A549 (cell line): ENCODE measurements around the gene PAPPA. TPM values are rescaled to one million over a fixed set of nuclear protein-coding genes. Genes with fewer than 3 reads are reported as not detected.
A peak's percentile ranks its signal among the peaks of the same experiment; 100 is the strongest.

ENCODE experiments used
- ATAC-seq, 2 experiments: fragments of 200-7000 bp in 1 of 2; fragments of >200 bp in 1 of 2; cut with Nextera tagmentation in 1 of 2; cut with Tn5 transposase in 1 of 2; 3 replicates each; pipeline versions ENCODE4 v1.8.0 to v1.9.1; 2018 to 2020; ENCODE audit warnings: mild to moderate bottlenecking in 1 of 2, moderate library complexity in 1 of 2
- CTCF ChIA-PET: fragments of 300-600 bp; sonication (Branson Sonifier 250); formaldehyde crosslinking; extraction: SDS; loops from one replicate; lab custom pipeline; 2021; ENCODE audit warnings: antibody characterized with exemption, inconsistent platforms; lab: Yijun Ruan, JAX
- POLR2A ChIA-PET: fragments of 350-600 bp; formaldehyde crosslinking; extraction: SDS; loops from one replicate; lab custom pipeline; 2021; ENCODE audit warnings: antibody characterized with exemption, inconsistent platforms; lab: Yijun Ruan, JAX
- DNase-seq, 2 experiments: peaks; one replicate each; pipeline versions ENCODE4 v3.0.0 to v3.0.0-alpha.2; 2011 to 2016; ENCODE audit warnings: low read depth in 1 of 2, low spot score in 1 of 2
- FAIRE-seq: peaks from 2 replicates; lab custom pipeline; 2011; peaks lifted over from hg19 to GRCh38; lab: Jason Lieb, UNC
- H3K27ac ChIP-seq, 2 experiments: fragments of >200 bp; sonication (Bioruptor Twin); formaldehyde crosslinking; 3 replicates each; pipeline ENCODE4 v1.5.1; 2016 to 2017
- H3K4me1 ChIP-seq: fragments of >200 bp; sonication (Bioruptor Twin); formaldehyde crosslinking; 3 replicates; pipeline ENCODE4 v1.6.1; 2016
- H3K4me2 ChIP-seq: fragments of >200 bp; sonication (Bioruptor Twin); formaldehyde crosslinking; 3 replicates; pipeline ENCODE4 v1.6.1; 2016
- H3K4me3 ChIP-seq: fragments of >200 bp; sonication (Bioruptor Twin); formaldehyde crosslinking; 3 replicates; pipeline ENCODE4 v1.5.1; 2016
- H3K9me3 ChIP-seq: fragments of >200 bp; sonication (Bioruptor Twin); formaldehyde crosslinking; 3 replicates; pipeline ENCODE4 v1.6.1; 2016
- BCL3 ChIP-seq: fragments of >200 bp; sonication (Bioruptor Twin); formaldehyde crosslinking; IDR thresholded peaks from 3 replicates; pipeline ENCODE4 v1.6.1; 2016
- CBX8 ChIP-seq: fragments of 200-600 bp; sonication (generic); IDR thresholded peaks from 2 replicates; pipeline ENCODE4 v1.6.1; 2016
- CHD4 ChIP-seq: fragments of 200-600 bp; sonication (generic); IDR thresholded peaks from 2 replicates; pipeline ENCODE4 v1.6.1; 2016; ENCODE audit warnings: antibody characterized with exemption, mild to moderate bottlenecking, borderline replicate concordance
- E2F6 ChIP-seq: IDR thresholded peaks from 2 replicates; pipeline ENCODE4 v1.6.1; 2012; ENCODE audit warnings: low read depth, borderline replicate concordance
- EHF ChIP-seq: fragments of 250-450 bp; sonication (Bioruptor Pico); IDR thresholded peaks from 2 replicates; pipeline ENCODE4 v1.5.0; 2020; ENCODE audit warnings: mild to moderate bottlenecking
- FOSL2 ChIP-seq, 2 experiments: fragments of 450-650 bp in 1 of 2; fragments of >200 bp in 1 of 2; sonication (Bioruptor Twin) in 1 of 2; formaldehyde crosslinking; IDR thresholded peaks; 2 replicates each; pipeline versions ENCODE4 v1.5.0 to v1.6.1; 2016 to 2020; ENCODE audit warnings: mild to moderate bottlenecking in 1 of 2, moderate library complexity in 1 of 2
- HMGXB4 ChIP-seq: fragments of 250-450 bp; sonication (Bioruptor Pico); IDR thresholded peaks from 2 replicates; pipeline ENCODE4 v1.5.0; 2021; ENCODE audit warnings: mild to moderate bottlenecking, moderate library complexity, borderline replicate concordance
- JUNB ChIP-seq: fragments of >200 bp; sonication (Bioruptor Twin); formaldehyde crosslinking; IDR thresholded peaks from 2 replicates; pipeline ENCODE4 v1.6.1; 2016
- KDM5A ChIP-seq: fragments of 200-600 bp; sonication (generic); IDR thresholded peaks from 2 replicates; pipeline ENCODE4 v1.6.1; 2016; ENCODE audit warnings: antibody characterized with exemption, mild to moderate bottlenecking
- MAFK ChIP-seq: fragments of 450-650 bp; IDR thresholded peaks from 2 replicates; pipeline ENCODE4 v1.6.1; 2014; ENCODE audit not compliant: partially characterized antibody
- MAZ ChIP-seq: fragments of 150-350 bp; IDR thresholded peaks from 2 replicates; pipeline ENCODE4 v1.6.1; 2014; ENCODE audit warnings: antibody characterized with exemption, low read depth, low read length, borderline replicate concordance
- NFE2L2 ChIP-seq: fragments of 150-350 bp; conservative IDR thresholded peaks from 2 replicates; pipeline ENCODE4 v1.6.1; 2014; ENCODE audit warnings: low read length
- NPAS2 ChIP-seq: fragments of 250-450 bp; sonication (Bioruptor Pico); IDR thresholded peaks from 2 replicates; pipeline ENCODE4 v1.8.0; 2022; ENCODE audit warnings: mild to moderate bottlenecking, moderate library complexity, borderline replicate concordance
- RARB ChIP-seq: fragments of 250-450 bp; sonication (Bioruptor Pico); IDR thresholded peaks from 2 replicates; pipeline ENCODE4 v1.8.0; 2021; ENCODE audit warnings: mild to moderate bottlenecking, moderate library complexity
- SREBF2 ChIP-seq: fragments of 450-650 bp; IDR thresholded peaks from 2 replicates; pipeline ENCODE4 v1.6.1; 2014; ENCODE audit warnings: mild to moderate bottlenecking, moderate library complexity
- ZNF302 ChIP-seq: fragments of 250-450 bp; sonication (Bioruptor Pico); IDR thresholded peaks from 2 replicates; pipeline ENCODE4 v1.9.0; 2021; ENCODE audit warnings: inconsistent platforms, mild to moderate bottlenecking, moderate library complexity
- ZSCAN20 ChIP-seq: fragments of 250-450 bp; sonication (Bioruptor Pico); IDR thresholded peaks from 2 replicates; pipeline ENCODE4 v1.8.0; 2022; ENCODE audit warnings: mild to moderate bottlenecking, moderate library complexity
- WGBS: methylation state at CpG from one replicate; pipeline ENCODE4 v1.1.6; 2017; ENCODE audit errors: missing lambda C conversion rate; 5-methylcytosine and 5-hydroxymethylcytosine counted together
- polyA plus RNA-seq, 4 experiments: library from polyadenylated mRNA; depleted of rRNA in 3 of 4; stranded (reverse); fragments of >200 nt; fragmentation: RNase III in 1 of 4; extraction: RNeasy Plus Mini Kit Qiagen cat#74134 plus additional on column Dnase treatment in 1 of 4; gene quantifications; 2 replicates in 3 of 4; 3 replicates in 1 of 4; pipeline ENCODE4 v1.2.3, GENCODE V29; 2011 to 2017
- TF ChIP-seq, protein P1 (sequence below): IDR thresholded peaks from 2 replicates; pipeline ENCODE4 v1.6.1; 2012
- TF ChIP-seq, protein P2 (sequence below): fragments of 450-650 bp; IDR thresholded peaks from 2 replicates; pipeline ENCODE4 v1.6.1; 2014; ENCODE audit warnings: antibody characterized with exemption
- TF ChIP-seq, protein P3 (sequence below): IDR thresholded peaks from 2 replicates; pipeline ENCODE4 v1.6.1; 2012
- TF ChIP-seq, protein P4 (sequence below): fragments of 200-600 bp; sonication (generic); IDR thresholded peaks from 2 replicates; pipeline ENCODE4 v1.6.1; 2016; ENCODE audit warnings: antibody characterized with exemption, mild to moderate bottlenecking, moderate library complexity

The PAPPA gene
- polyA plus RNA-seq, 2 of the 4 experiments (the other 2 are of a cell fraction): 40.0 to 127 TPM

DNA sequence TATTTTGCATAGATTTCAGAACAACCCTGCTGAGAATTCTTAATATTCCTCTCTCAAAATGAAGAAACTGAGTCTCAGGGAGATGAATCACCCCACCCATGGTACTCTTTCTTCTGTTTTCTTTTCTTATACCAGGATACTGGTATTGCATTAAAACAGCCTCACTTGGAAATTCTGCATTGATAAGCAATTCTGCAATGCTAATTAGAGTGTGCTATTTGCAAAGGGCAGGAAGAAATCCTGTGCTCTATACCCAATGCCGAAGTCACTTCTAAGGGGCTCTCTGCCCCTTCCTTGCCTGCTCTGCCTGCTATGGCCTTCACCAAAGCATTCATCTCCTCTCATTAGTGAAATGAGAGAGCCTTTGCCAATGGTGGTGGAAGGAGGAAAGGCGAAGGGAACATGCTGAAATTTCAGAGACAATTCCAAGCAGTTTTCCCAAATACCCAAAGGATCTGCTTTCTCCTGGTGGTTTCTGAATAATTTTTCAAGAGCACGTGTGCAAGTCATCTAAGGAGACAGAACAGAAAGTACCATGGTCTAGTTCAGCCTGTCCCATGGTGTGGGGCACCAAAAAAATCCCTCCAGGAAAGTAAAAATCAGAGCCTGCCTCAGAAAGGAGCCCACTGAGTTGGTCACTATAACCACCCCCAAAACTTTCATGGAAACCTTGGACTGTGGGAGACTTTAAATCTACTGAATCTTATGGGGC, 156.5 kb downstream of the PAPPA start:
- 87% methylated on average over 3 of the region's 3 CpGs for WGBS
- FAIRE-seq: no peak

GRCh38 chr9:116312221-116312620, 158.6 kb downstream of the PAPPA start:
- Histone ChIP-seq H3K4me1 (peaks cover 11% of the 10 kb centered on the region; the same call in 1 of the 3 replicates), H3K27ac (0 out of 6 replicates have a peak overlapping the region, but pooled peaks of 1 of the 2 experiments have one; percentile 62), H3K4me2 (no peak overlapping the region), H3K4me3 (no peak overlapping the region), H3K9me3 (no peaks in the 10 kb centered on the region)
- CTCF ChIA-PET: interaction anchor here (0.7 kb wide), 2 partner anchors 9 to 543 kb away, joined by 3 to 4 read pairs; no protein-coding TSS in a partner anchor
- 98% methylated on average over 2 of the region's 2 CpGs for WGBS
- POLR2A ChIA-PET: no interaction called here
- TF ChIP-seq ZSCAN20 (CRISPR knock-in tag) (no peak), ZNF302 (CRISPR knock-in tag) (no peak), HMGXB4 (CRISPR knock-in tag) (no peak), BCL3 (no peak), EHF (CRISPR knock-in tag) (no peak), E2F6 (no peak), CBX8 (no peak), MAZ (no peak), KDM5A (no peak)
- TF ChIP-seq, protein P1, sequence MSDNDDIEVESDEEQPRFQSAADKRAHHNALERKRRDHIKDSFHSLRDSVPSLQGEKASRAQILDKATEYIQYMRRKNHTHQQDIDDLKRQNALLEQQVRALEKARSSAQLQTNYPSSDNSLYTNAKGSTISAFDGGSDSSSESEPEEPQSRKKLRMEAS: no peak
- FAIRE-seq: no peak
- DNase-seq: no peak
- ATAC-seq: no peak

More for the DNA sequence above, 156.5 kb downstream of the PAPPA start:
- no peak for DNase-seq
- no peaks in the 10 kb centered on the region for H3K9me3 ChIP-seq
- H3K4me1 ChIP-seq: peaks cover 20% of the 10 kb centered on the region; the same call in 2 of the 3 replicates
- H3K27ac ChIP-seq: peak overlapping the region in 1 of 2 experiments; percentile 9; a peak in 1 of 6 replicates
- ChIA-PET POLR2A (interaction anchor here (0.7 kb wide), 2 partner anchors 12 to 365 kb away, joined by 3 to 7 read pairs; no protein-coding TSS in a partner anchor), CTCF (interaction anchor here (1.6 kb wide), 1 partner anchor 13 kb away, joined by 5 read pairs; no protein-coding TSS in a partner anchor)
- no peak overlapping the region for H3K4me3 ChIP-seq
- TF ChIP-seq, protein P2, sequence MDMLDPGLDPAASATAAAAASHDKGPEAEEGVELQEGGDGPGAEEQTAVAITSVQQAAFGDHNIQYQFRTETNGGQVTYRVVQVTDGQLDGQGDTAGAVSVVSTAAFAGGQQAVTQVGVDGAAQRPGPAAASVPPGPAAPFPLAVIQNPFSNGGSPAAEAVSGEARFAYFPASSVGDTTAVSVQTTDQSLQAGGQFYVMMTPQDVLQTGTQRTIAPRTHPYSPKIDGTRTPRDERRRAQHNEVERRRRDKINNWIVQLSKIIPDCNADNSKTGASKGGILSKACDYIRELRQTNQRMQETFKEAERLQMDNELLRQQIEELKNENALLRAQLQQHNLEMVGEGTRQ: no peak
- 0 out of 2 replicates have a peak, but pooled peaks have one; percentile 10 for TF ChIP-seq FOSL2 (IDR thresholded peaks at IDR 0.05)
- TF ChIP-seq FOSL2 (CRISPR knock-in tag; IDR thresholded peaks at IDR 0.05): no peak
- TF ChIP-seq MAFK: peak; percentile 35
- TF ChIP-seq, protein P3, sequence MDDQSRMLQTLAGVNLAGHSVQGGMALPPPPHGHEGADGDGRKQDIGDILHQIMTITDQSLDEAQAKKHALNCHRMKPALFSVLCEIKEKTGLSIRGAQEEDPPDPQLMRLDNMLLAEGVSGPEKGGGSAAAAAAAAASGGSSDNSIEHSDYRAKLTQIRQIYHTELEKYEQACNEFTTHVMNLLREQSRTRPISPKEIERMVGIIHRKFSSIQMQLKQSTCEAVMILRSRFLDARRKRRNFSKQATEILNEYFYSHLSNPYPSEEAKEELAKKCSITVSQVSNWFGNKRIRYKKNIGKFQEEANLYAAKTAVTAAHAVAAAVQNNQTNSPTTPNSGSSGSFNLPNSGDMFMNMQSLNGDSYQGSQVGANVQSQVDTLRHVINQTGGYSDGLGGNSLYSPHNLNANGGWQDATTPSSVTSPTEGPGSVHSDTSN: no peak
- TF ChIP-seq NPAS2 (CRISPR knock-in tag): no peak
- no peak for TF ChIP-seq NFE2L2
- TF ChIP-seq JUNB: no peak
- TF ChIP-seq, protein P4, sequence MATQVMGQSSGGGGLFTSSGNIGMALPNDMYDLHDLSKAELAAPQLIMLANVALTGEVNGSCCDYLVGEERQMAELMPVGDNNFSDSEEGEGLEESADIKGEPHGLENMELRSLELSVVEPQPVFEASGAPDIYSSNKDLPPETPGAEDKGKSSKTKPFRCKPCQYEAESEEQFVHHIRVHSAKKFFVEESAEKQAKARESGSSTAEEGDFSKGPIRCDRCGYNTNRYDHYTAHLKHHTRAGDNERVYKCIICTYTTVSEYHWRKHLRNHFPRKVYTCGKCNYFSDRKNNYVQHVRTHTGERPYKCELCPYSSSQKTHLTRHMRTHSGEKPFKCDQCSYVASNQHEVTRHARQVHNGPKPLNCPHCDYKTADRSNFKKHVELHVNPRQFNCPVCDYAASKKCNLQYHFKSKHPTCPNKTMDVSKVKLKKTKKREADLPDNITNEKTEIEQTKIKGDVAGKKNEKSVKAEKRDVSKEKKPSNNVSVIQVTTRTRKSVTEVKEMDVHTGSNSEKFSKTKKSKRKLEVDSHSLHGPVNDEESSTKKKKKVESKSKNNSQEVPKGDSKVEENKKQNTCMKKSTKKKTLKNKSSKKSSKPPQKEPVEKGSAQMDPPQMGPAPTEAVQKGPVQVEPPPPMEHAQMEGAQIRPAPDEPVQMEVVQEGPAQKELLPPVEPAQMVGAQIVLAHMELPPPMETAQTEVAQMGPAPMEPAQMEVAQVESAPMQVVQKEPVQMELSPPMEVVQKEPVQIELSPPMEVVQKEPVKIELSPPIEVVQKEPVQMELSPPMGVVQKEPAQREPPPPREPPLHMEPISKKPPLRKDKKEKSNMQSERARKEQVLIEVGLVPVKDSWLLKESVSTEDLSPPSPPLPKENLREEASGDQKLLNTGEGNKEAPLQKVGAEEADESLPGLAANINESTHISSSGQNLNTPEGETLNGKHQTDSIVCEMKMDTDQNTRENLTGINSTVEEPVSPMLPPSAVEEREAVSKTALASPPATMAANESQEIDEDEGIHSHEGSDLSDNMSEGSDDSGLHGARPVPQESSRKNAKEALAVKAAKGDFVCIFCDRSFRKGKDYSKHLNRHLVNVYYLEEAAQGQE: no peak
- no peak for TF ChIP-seq CBX8
- TF ChIP-seq SREBF2: no peak
- no peak for TF ChIP-seq RARB
- TF ChIP-seq CHD4: no peak
- H3K4me2 ChIP-seq: no peak overlapping the region
- ATAC-seq: no peak
